ENCODE measurements around the gene SLC35D1. TPM values are rescaled to one million over a fixed set of nuclear protein-coding genes. Genes with fewer than 3 reads are reported as not detected.

Gene SLC35D1
- total and polyA plus RNA-seq, 8 donors, result 1.9 to 7.7 (median 4.5) TPM

DNA sequence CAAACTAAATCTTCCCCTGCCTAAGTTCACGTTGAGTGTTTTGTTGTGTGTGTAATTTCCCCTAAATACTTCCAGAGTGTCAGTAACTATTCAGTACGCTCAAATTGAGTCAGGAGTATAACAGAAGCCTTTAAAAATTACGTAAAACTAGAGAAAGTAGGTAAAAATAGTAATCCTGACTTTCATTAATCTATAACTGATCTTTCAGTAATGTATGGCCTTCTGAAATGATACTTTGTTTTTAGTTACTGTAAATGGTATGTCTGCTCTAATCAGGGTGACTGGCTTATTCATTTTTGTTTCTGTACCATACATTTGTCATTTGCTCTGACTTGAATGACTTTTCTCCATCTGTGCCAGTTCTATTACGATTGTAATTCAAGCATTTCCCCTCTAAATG, 99.7 kb downstream of the SLC35D1 start:
- peaks cover 0 to 13% (median 0%) of the 10 kb centered on the region in 3 donors for H3K36me3 ChIP-seq
- H3K27ac ChIP-seq, result no peak overlapping the region
- DNase-seq (no peak), ATAC-seq (no peak), FAIRE-seq (no peak)
- no peaks in the 10 kb centered on the region for H3K27me3 ChIP-seq
- peaks cover 0 to 3% (median 0%) of the 10 kb centered on the region in 3 donors for H3K4me1 ChIP-seq
- no peaks in the 10 kb centered on the region for H3K9me3 ChIP-seq
- H3K4me3 ChIP-seq, result no peak overlapping the region
- 88 to 96% methylated on average over 4 of the region's 4 CpGs for WGBS, 2 donors
- TF ChIP-seq, protein P1, sequence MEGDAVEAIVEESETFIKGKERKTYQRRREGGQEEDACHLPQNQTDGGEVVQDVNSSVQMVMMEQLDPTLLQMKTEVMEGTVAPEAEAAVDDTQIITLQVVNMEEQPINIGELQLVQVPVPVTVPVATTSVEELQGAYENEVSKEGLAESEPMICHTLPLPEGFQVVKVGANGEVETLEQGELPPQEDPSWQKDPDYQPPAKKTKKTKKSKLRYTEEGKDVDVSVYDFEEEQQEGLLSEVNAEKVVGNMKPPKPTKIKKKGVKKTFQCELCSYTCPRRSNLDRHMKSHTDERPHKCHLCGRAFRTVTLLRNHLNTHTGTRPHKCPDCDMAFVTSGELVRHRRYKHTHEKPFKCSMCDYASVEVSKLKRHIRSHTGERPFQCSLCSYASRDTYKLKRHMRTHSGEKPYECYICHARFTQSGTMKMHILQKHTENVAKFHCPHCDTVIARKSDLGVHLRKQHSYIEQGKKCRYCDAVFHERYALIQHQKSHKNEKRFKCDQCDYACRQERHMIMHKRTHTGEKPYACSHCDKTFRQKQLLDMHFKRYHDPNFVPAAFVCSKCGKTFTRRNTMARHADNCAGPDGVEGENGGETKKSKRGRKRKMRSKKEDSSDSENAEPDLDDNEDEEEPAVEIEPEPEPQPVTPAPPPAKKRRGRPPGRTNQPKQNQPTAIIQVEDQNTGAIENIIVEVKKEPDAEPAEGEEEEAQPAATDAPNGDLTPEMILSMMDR (IDR thresholded peaks at IDR 0.05), result no peak
- intact Hi-C loops (cut with DNase I), result no loop called here

GRCh38 chr1:66951513-66951912, 102.4 kb downstream of the SLC35D1 start:
- H3K4me1 ChIP-seq, result peaks cover 3 to 6% (median 3%) of the 10 kb centered on the region in 3 donors
- no peak overlapping the region for H3K27ac ChIP-seq
- H3K27me3 ChIP-seq, result no peaks in the 10 kb centered on the region
- no peaks in the 10 kb centered on the region for H3K9me3 ChIP-seq
- intact Hi-C loops (cut with DNase I), result no loop called here
- TF ChIP-seq, protein P1 (IDR thresholded peaks at IDR 0.05), result no peak
- no peak for ATAC-seq
- peaks cover 0 to 24% (median 6%) of the 10 kb centered on the region in 3 donors for H3K36me3 ChIP-seq
- 95 to 98% methylated on average over 6 of the region's 6 CpGs for WGBS, 2 donors
- FAIRE-seq, result no peak
- no peak for DNase-seq
- no peak overlapping the region for H3K4me3 ChIP-seq

Other genes starting within 250 kb of the SLC35D1 start
- gene DNAI4, start 129.3 kb downstream of the SLC35D1 start, total RNA-seq, result 1 to 10 TPM; 3.5 to 6.7 (median 5.3) TPM
- 1 to 10 TPM; 1.5 to 2.3 TPM for gene DNAI4, start 129.3 kb downstream of the SLC35D1 start, polyA plus RNA-seq
- gene MIER1, start 129.2 kb downstream of the SLC35D1 start, total RNA-seq, result 10 to 100 TPM in 3 of 6 donors, 1 to 10 TPM in 3; 8.0 to 17.5 (median 10.2) TPM
- gene MIER1, start 129.2 kb downstream of the SLC35D1 start, polyA plus RNA-seq, result 1 to 10 TPM; 5.2 to 9.5 TPM
- gene C1orf141, start 80.8 kb upstream of the SLC35D1 start, total RNA-seq, result not detected
- under 1 TPM in 1 of 2 donors, not detected in 1; 0.14 TPM for gene C1orf141, start 80.8 kb upstream of the SLC35D1 start, polyA plus RNA-seq
- gene IL23R, start 112.3 kb upstream of the SLC35D1 start, total RNA-seq, result under 1 TPM in 4 of 6 donors, not detected in 2; 0.09 to 0.22 (median 0.16) TPM
- gene IL23R, start 112.3 kb upstream of the SLC35D1 start, polyA plus RNA-seq, result under 1 TPM in 1 of 2 donors, not detected in 1; 0.05 TPM